Stimulated activated CD4-positive, alpha-beta T cell treated with anti-CD3 and anti-CD28 coated beads, Interleukin-4, amount 100 ng/mL, for 4 hours (primary cell): Measurements from ENCODE around the gene MBIP.

Experiments
- DNase-seq, 2 experiments: peaks; one replicate each; pipeline ENCODE4 v3.0.0-alpha.2; 2020

MBIP gene

DNA sequence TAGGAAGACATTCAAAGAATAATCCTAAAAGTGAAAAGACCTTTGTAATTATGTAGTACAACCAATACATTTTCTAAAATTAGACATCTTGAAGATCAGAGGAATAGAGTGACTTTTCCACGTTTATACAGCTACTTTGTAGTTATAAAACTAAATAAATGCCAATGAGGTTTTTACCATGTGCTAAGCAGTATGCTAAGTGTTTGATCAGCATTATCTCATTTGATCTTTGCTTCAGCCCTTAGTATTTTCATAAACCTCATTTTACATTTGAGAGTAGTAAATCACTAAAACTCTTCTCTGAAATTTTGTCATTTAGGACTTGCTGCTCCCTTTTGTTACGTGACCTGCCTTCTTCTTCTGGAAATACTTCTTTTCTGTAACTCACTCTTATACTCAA, 13.6 kb downstream of the MBIP start:
- DNase-seq, result no peak

DNA sequence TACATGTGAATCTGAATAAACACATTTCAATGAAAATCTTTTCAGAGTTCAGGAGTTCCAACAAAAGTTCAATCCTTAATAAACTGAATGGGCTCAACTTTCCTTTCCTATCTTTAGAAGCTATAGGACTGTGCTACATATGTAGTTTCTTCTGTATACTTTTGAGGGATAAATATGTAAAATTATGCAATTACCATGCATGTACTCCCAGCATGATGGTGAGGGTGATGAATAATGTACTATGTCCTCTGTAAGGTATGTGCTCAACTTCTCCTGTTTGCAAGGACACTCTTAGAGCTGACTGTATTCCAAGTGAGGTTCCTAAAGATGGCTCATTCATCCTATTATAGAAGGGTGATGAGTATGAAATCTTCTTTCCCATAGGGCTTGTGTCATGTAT, 15.5 kb downstream of the MBIP start:
- no peak for DNase-seq

DNA sequence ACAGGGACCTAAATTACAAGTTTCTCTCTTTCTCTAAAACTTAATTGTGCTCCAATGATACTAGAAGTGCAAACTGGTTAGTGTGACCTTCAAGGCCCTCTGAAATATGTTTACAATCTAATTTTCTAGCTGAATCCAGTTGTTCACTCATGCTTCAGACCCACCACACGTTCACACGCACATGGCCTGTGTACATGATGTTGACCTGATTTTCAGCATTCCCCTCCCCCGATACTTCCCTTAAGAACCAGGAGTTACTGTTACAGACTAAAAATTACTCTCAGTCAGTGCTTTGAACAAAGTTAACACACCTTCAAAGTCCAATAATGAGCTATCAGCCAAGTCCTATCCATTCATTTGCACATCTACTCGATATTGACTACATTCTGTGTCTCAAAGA, 16.5 kb downstream of the MBIP start:
- DNase-seq, result no peak

DNA sequence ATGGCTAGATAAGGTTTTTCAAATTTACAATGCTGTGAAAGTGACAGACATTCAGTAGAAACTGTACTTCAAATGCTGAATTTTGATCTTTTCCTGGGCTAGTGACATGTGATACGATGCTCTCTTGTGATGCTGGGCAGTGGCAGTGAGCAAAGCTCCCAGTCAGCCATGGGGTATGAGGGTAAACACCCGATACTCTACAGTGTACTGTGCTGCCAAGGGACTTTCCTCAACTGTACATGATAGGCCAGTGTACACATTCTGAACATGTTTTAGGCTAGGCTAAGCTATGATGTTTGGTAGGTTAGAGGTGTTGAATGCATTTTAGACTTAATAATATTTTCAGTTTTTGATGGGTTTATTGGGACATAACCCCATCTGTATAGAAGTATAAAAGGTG, 17.6 kb downstream of the MBIP start:
- no peak for DNase-seq

DNA sequence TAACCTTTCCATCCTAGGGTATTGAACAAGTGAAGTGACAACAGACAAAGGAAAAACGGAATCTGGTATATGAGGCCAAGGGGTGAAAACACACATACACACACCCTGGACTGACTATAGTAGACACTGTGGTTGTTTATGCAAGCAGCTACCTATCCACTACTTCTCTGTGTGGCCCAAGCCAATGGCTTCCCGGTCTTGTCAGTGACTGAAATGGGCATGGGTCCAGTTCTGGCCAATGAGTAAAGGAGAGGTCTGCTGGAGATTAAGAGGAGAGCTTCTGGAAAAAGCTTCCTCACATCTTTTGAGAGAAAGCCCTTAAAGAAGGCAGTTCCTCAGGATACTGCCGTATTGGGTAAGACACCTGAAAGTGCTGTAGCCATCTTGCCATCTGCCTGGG, 19.3 kb downstream of the MBIP start:
- no peak for DNase-seq

DNA sequence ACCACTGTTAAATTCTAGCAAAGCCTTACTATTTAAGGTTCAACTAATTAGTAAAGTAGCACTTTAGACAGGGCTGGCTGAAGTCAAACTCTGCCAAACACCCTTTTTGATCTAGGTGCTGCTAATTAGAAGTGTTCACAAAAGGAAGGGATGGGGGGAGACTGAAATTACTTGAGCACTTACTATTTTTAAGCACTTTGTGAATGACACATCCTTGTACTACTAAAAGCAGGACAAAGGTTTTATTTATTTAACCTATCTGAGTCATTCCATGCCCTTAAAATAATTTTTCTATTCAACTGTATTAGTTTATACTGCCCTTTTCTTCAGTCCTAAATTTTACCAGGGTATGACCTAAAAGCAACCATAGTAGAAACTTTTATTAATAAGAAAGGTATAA, 20.1 kb downstream of the MBIP start:
- no peak for DNase-seq

DNA sequence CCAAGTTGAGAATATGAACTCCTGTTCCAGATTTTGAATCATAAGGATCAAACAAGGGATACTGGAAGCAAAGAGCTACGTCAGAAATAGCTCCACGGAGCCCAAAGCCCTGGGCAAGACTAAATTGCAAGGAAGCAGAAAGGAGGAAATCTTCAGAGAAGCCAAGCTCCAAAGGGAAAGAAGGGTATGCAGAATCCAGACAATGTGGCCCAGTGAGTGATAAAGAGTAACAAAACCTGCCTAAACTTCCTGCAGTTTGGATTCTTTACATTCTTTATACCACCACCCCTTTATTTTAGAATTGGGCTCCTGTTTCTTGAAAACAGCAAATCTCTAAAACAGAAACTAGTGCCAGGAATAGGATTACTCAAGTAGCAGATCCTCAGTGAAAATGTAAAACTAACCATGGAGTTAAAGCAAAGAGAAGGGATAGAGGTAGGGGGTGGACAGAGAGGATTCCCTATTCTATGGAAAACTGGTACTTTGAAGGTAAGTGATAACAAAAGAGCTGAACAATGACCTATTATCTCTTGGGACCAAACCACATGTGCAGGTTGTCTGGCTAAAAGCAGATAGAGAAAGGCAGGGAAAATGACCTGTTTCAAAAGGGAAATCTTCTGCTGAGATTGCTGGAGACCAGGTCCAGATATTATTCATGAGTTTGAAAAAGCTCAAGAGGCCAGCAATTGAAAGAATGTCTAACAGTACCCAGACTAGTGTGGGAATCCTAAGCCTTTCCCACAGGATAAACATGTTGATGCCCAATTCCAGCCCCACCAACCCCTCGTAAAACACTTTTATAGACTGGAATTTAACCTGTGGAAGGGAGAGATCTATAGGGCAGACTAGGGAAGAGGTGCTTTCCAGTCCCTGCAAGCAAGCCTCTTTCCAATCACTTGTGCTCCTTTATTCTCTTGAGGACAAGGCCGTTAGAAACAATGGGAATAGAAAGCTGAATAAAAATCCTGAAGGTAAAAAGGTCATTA, 24.5 kb downstream of the MBIP start:
- DNase-seq, result no peak

DNA sequence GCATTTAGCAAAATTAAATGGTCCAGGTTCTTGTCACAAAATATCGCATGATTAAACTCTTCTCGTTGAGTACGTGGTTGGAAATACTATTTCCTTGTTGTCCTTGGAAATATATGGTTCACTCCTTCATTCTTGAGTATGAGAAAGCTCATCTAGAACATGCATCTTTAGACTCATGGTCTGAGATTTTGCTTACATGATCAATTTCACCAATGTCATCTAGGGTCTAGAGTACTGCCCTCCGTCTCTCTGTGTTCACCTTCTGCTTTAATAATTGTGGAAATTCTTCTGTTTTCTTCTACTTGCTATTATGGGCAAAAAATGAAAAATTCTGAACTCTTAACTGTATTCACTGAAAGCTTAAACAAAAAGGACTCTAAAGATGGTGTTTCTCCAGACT, 25.9 kb downstream of the MBIP start:
- no peak for DNase-seq

DNA sequence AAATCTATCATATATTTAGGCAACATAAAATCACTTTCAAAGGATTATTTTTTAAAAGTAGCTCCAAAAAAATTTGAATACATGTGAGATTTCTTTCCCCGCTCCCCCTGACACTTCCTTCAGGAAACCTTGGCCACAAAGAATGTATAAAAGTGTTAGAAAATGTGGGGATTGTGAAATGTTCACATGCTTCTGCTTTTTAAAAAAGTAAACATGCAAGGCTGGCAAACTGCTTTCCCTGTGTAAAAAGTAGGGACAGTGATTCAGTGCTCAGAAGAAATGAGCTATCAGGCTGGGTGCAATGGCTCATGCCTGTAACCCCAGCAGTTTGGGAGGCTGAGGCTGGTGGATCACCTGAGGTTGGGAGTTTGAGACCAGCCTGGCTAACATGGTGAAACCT, 26.6 kb downstream of the MBIP start:
- no peak for DNase-seq

DNA sequence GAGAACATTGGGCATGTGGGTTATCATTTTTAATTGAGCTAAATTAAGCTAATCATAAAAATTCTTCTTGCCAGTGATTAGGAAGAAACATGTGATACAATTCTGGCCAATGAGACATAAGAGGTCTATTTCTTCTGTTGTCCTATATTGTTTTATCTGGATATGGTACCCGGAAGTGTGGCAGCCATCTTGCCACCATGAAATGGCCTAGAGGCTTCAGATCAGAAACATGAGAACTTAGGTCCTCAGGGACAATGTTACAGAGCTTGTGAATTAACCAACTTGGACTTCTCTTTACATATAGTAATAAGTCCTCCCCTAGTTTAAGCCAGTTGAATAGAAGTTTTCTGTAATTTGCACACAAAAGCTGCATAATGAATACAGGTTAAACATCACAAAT, 30.5 kb downstream of the MBIP start:
- no peak for DNase-seq

DNA sequence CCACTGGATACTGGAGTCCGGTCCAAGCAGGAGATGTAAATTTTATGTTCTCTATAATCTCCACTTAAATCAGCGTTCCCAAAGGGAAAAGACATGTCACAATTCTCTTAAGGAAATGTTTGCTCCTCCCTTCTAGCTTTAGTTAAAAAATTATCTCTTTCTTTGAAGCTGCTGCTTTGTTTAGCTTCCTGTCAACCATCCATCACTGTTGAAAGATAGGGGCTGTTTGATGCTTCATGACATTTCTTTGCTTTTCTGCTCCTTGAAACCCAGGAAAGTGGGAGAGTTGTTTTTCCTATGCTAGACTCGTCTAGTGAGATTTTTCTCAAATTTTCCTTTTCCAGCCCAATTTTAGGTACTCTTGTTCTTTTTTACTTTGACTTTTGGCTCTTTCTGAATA, 31.9 kb downstream of the MBIP start:
- DNase-seq, result no peak

DNA sequence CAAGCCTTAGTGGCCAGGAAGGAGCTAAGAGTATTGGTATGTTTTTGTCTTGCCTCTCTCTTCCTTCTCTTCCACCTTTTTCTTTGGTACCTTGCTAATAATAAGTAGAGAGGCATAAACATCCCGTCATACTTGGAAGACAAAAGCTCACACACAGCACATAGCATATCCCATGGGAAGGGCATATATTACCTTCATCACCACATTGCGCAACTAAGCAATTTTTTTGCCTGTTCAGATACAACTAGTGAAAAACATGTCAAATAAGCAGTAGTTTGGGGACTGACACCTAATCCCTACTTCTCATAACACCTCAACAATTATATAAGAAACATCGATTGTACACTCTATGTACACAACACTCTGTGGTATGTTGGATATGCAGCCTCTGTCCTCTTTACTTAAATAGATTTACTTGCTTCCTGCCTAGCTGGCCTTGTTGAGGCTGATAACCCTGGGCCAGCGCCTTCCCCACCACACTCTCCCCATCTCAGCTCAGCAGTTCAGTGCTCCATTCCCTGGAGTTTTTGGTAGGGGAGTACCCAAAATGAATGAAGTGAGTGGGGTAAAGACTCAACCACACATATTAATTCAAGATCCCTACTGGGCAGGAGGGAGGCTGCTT, 35.4 kb downstream of the MBIP start:
- DNase-seq, result no peak

DNA sequence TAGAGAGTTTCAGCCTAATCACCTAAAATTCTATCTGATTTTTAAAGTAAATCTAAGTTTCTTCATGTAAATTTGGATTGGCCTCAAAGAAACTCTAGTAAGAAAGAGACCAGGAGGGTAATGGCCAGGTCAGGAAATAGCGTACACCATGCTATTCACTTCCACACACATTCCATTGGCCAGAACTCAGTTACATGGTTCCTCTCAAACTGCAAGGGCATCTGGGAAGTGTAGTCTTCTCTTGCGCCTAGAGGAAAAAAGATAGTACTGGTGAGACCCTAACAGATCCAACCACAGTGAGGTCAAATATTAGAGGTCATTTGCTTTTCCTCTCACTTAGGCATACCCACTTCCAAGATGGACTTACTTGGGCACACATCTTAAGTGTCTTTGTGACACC, 39.1 kb downstream of the MBIP start:
- DNase-seq, result no peak

DNA sequence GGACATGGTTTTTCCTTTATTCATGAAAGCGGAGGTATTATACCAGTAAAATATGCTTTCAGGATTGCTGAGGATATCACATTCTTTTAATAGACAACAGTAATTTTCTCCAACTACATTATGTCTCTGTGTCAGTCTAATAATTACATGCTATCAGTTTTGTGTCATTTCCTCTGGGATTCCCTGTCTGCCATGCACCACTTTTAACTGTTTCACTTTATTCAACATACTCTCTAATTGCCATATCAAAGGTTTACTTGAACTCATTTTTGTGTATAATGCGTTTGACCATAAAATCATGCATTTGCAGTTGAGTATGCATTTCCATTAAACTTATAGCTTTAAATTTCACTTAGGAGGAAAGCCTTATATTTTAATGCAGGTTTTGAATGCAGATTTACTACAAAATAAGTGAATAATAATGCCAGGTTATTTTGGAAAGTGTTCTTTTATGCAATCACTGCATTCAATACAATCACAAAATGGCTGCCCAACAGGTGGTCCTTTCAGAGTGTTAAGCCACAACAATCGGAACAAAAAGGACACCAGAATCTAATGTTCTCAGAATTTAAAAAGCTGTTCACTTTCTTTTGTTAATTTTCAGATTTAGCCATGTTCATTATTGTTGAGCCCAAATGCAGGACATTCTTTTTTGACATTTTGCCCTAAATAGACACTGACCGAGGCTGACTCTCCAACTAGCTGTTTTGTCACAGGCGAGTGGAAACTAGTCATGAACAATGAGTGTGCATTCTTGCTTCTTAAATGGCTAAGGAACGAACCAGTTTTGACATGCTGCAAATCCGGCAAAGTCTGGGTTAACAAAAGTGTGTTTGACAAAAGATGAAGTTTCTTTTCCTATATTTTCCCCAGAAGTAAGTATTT, 40.9 kb downstream of the MBIP start:
- no peak for DNase-seq

DNA sequence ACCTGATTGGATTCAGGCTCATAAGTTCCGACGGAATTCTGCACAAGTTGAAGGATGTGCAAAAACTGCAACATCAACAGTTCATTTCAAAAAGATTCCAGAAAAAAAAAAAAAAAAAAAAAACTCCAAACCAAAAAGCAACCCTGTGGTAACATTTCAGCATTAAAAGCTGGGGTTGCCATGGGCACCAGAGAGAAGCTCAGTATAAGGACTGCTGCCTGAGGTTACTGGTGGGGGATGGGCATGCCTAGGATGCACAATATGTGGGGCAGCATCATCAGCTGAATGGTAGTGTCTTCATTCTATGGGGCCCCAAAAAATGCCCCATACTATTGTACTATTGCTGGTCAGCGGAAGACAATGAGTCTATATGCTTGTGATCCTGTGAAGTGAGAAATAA, 44.7 kb downstream of the MBIP start:
- no peak for DNase-seq

DNA sequence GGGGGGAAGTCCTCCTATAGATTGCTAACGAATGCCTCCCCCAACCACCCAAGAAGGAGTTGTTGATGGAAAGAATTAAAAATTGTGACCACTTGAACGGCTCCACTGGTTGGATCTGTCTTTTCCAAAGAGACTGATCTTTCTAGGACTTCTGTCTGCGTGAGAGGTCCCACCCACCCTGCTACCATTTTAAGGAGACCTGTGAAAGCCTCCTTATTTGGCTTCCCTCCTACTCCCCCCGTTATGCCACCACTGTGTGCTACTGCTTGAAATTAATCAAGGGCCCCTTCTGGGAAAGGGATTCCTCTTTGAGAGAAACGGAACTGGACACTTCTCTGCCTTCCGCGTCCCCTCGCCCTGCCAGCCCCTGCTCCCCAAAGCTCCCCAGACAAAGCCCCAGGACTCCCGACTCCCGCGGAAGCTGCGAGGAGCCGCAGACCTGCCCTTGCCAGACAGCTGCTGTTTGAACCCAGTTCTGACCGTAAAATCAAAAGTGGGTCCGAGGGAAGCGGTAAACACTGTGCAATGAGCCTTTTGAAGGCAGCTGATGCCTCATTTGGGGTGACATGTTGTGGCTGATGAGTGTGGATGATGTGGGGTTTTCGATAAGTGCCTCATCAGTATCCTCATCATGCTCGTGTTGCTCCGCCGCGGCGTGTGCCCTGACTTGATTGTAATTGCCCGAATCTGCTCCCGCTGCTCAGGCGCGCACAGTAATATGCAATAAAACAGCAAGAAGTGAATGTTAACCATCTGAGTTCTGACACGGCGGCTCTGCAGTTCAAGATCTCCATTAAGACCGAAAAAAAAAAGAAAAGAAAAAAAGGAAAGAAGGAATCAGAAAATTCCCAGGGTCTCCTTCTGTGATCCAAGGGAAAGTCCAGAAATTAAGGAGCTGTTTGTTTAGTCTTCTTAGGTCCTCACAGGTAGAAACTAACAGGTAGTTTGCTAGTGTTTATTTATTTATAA, 48.2 kb downstream of the MBIP start:
- DNase-seq, result peak in 1 of 2 experiments; percentile 1

DNA sequence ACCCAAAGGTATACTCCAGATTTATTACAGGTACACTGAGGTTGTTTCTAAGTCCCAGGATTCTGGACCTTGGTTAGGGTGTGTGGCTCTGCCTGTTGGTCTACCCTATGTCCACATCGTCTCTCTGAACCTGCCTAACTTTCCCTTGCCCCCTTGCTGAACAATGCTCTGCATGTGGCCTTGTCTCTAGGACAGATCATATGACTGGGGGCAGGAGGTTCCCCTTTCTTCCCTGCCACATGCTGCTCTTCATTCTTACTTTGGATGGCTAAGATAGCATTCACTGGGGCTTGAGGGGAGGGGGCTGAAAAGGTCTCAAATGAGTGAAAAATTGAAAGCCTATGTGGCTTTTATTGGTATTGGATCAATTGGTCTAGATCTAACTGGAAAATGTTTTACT, 49.2 kb downstream of the MBIP start:
- DNase-seq, result no peak

DNA sequence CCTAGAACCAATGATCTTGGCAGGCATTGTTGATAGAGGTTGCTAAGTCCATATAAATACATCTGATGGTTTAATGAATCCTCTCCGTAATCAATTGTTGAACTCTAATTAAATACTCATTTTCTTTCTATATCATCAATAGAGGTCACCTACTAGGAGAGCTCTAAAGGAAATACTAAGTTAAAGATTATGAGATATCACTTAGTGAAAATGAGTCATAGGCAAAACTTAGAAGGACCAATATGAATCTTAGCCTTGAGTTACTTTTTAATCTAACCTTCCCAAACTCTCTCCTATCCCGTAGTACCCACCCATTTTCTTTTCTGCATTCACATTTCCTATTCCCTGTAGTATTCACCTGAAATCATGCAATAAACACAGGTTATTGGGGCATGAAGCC, 50.2 kb downstream of the MBIP start:
- DNase-seq, result no peak

DNA sequence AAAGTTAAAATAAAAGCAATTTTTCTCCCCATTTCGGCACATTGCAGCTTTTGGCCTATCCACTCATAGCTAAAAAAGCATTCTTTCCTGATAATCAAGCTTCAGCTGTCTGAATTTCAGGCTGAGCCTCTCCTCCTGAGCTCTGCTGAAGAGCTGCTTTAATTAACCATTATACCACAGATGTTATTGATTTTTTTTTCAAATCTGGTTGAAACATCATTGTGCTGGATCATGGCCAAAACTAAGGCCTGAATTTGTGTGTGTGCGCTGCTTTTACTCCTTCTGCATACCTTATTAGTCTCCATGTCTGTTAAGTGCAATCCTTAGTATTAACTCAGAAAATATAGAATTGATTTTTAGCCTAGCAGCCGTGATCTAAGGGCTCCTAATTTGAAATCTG, 52.3 kb downstream of the MBIP start:
- no peak for DNase-seq

DNA sequence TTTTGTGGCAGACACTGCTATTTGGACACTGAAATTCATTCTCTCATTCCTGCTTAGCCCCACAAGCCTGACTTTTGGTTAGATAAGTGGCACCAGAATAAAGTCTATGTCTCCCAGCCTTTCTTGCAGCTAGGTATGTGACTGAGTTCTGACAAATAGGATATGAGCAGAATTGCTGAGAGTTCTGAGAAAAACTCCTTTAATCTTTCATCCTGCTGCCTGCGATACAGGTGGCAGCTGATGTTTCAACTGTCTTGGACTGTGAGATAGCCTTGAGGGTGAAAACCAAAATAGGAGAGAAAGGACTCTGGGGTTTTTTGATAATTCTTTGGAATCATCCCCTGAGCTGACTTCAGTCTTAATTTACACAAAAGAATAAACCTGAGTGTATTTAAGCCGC, 55.8 kb downstream of the MBIP start:
- no peak for DNase-seq

DNA sequence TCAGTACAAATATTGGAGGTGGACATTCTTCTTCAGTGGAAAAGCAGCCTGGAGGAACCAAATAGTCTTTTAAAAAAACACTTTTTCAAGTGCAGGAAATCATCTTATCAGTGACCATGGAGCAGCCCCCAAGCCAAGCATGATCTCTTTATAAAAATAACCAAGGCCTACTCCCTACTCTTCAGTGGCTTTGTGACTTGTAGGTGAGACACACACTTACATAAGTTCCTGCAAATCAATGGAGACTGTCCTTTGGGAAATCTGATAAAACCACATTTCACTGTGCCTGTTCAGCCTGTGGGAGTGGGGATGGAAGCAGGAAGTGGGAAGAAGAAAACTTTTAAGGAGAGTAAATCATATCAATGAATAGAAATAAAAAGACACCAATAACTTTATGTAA, 56.3 kb downstream of the MBIP start:
- no peak for DNase-seq

DNA sequence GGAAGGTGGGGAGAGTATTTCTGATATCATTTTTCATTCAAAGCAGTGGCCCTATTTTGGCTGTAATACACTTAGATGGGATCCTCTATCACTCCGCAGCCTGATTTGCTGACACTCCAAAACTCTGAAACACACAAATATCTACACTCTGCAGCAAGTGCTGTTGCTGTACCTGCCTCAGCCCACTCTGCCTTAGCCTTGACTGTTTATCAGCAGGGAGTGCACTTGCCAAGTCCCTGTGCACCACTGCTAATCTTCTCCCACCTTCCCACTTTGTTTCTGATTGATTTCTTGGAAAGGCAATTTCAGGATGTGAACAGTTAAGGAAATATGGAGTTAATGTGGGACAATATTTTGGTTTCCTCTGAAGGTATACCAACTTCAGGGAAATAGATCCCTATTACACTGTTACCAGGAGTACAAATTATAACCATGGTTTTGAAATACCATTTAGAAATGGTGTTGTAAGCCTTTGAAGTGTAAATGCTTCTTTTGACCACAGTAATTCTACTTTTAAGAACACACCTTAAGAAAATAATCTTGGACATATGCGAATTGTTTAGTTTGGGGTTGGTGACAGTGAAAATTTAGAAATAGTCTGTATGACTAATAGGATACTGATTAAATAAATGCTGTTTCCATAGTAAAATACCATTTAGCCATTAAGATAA, 59.3 kb downstream of the MBIP start:
- no peak for DNase-seq
